AG09309 (cell line): Measurements from ENCODE around the gene STIM1.

ENCODE experiments used
- DNase-seq: peaks from one replicate; pipeline ENCODE4 v3.0.0-alpha.2; 2010; ENCODE audit warnings: low read depth
- H3K4me3 ChIP-seq: 2 replicates; pipeline ENCODE4 v1.5.1; 2011; ENCODE audit warnings: mild to moderate bottlenecking, low read depth, low read length, moderate library complexity; ENCODE audit not compliant: control insufficient read depth
- CTCF ChIP-seq: IDR thresholded peaks from 2 replicates; pipeline ENCODE4 v1.5.1; 2011; ENCODE audit warnings: mild to moderate bottlenecking, low read depth, low read length, inconsistent platforms; ENCODE audit not compliant: insufficient read depth, control insufficient read depth; ENCODE audit errors: missing control alignments

Gene STIM1

GRCh38 chr11:3815845-3816244 is 39.6 kb upstream of the STIM1 start:
- no peak overlapping the region for H3K4me3 ChIP-seq
- DNase-seq = no peak
- TF ChIP-seq CTCF = no peak

- H3K4me3 ChIP-seq = no peak overlapping the region
- DNase-seq = no peak
- TF ChIP-seq CTCF = no peak
Measured at GRCh38 chr11:3816673-3817072, 38.8 kb upstream of the STIM1 start.

GRCh38 chr11:3817181-3817800 is 38.2 kb upstream of the STIM1 start:
- H3K4me3 ChIP-seq = no peak overlapping the region
- DNase-seq = no peak
- no peak for TF ChIP-seq CTCF

- H3K4me3 ChIP-seq = no peak overlapping the region
- no peak for TF ChIP-seq CTCF
- DNase-seq = no peak
Measured at GRCh38 chr11:3820971-3821370, 34.5 kb upstream of the STIM1 start.

GRCh38 chr11:3822312-3822711 is 33.2 kb upstream of the STIM1 start:
- H3K4me3 ChIP-seq = no peak overlapping the region
- TF ChIP-seq CTCF = no peak
- DNase-seq = no peak

- H3K4me3 ChIP-seq = no peak overlapping the region
- peak; percentile 46 for DNase-seq
- TF ChIP-seq CTCF = no peak
Measured at GRCh38 chr11:3823303-3823702, 32.2 kb upstream of the STIM1 start.
